RPMI8226 (cell line): ENCODE measurements around the gene ADCY6.
A peak's percentile ranks its signal among the peaks of the same experiment; 100 is the strongest.
"Not testable (repeated sequence)": the region's sequence is repeated elsewhere in the genome, so short reads cannot be mapped to it uniquely, and the experiment has no call there.

ENCODE experiments used
- DNase-seq: peaks from one replicate; pipeline ENCODE4 v3.0.0-alpha.2; 2015

Gene ADCY6

GRCh38 chr12:48750215-48750614, 38.7 kb downstream of the ADCY6 start:
- DNase-seq = no peak

- peak; percentile 88 for DNase-seq
Observed at GRCh38 chr12:48744251-48745008, 44.5 kb downstream of the ADCY6 start.

- no peak for DNase-seq
Observed at GRCh38 chr12:48739618-48740269, 49.1 kb downstream of the ADCY6 start.

- no peak for DNase-seq
Observed at GRCh38 chr12:48736456-48736855, 52.4 kb downstream of the ADCY6 start.

GRCh38 chr12:48728807-48729206, 60.1 kb downstream of the ADCY6 start:
- no peak for DNase-seq

- DNase-seq = not testable (repeated sequence)
Observed at GRCh38 chr12:48720737-48721136, 68.2 kb downstream of the ADCY6 start.

- not testable (repeated sequence) for DNase-seq
Observed at GRCh38 chr12:48720171-48720570, 68.7 kb downstream of the ADCY6 start.

GRCh38 chr12:48719002-48719401, 69.9 kb downstream of the ADCY6 start:
- DNase-seq = not testable (repeated sequence)

- DNase-seq = peak; percentile 11
Observed at GRCh38 chr12:48717252-48717695, 71.6 kb downstream of the ADCY6 start.

- peak; percentile 99 for DNase-seq
Observed at GRCh38 chr12:48716493-48717251, 72.2 kb downstream of the ADCY6 start, which contains the start of gene CCNT1. Gene CCNT1 (minus strand): TSS chr12:48716707. CDS start chr12:48716675, 32 bp downstream.
